Measurements from ENCODE around the gene MAST2.

The MAST2 gene

GRCh38 chr1:46011121-46011695 lies 207.8 kb downstream of the MAST2 start:
- H3K9me3 ChIP-seq (ENCODE audit: insufficient read depth, low read length): no peaks in the 10 kb centered on the region
- H3K27me3 ChIP-seq (ENCODE audit: insufficient read depth, insufficient read length): no peaks in the 10 kb centered on the region
- H3K4me3 ChIP-seq (ENCODE audit: insufficient read length, low read depth): no peak overlapping the region
- H3K36me3 ChIP-seq (ENCODE audit: insufficient read depth, insufficient read length, low read length): peaks cover 74% of the 10 kb centered on the region
- no peaks in the 10 kb centered on the region for H3K4me1 ChIP-seq (ENCODE audit: insufficient read depth, insufficient read length)
- no peak overlapping the region for H3K9ac ChIP-seq (ENCODE audit: insufficient read length, low read depth)
- no peak for DNase-seq (ENCODE audit: low read depth, low spot score)
- TF ChIP-seq YY1 (IDR thresholded peaks at IDR 0.05; ENCODE audit: insufficient read depth, insufficient read length) (no peak), ZNF274 (IDR thresholded peaks at IDR 0.05; ENCODE audit: low read depth, low read length) (no peak), SUZ12 (IDR thresholded peaks at IDR 0.05; ENCODE audit: extremely low read depth, insufficient read depth, insufficient read length) (no peak)

DNA sequence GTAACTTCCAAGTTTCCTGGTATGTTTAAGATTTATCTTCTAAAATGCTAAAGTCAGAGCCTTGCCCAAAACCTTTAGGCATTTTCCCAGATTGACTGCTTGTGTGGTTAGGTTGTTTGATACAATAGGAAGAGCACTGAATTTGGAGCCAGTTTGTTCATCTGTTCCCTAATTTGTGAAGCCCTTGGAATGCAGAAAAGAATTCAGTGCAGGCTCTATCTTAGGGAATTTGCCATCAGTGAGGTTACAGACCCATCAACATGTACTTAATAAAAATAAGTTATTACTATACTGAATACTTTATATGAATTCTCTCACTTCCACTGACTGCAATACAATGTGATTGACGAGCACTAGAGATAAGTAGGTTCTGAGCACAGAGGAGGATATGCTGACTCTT lies 208.8 kb downstream of the MAST2 start:
- DNase-seq (ENCODE audit: low read depth, low spot score): no peak
- Histone ChIP-seq H3K4me3 (ENCODE audit: insufficient read length, low read depth) (no peak overlapping the region), H3K36me3 (ENCODE audit: insufficient read depth, insufficient read length, low read length) (peaks cover 64% of the 10 kb centered on the region), H3K9me3 (ENCODE audit: insufficient read depth, low read length) (no peaks in the 10 kb centered on the region), H3K4me1 (ENCODE audit: insufficient read depth, insufficient read length) (no peaks in the 10 kb centered on the region), H3K27me3 (ENCODE audit: insufficient read depth, insufficient read length) (no peaks in the 10 kb centered on the region), H3K9ac (ENCODE audit: insufficient read length, low read depth) (no peak overlapping the region)
- TF ChIP-seq YY1 (IDR thresholded peaks at IDR 0.05; ENCODE audit: insufficient read depth, insufficient read length) (no peak), ZNF274 (IDR thresholded peaks at IDR 0.05; ENCODE audit: low read depth, low read length) (no peak), SUZ12 (IDR thresholded peaks at IDR 0.05; ENCODE audit: extremely low read depth, insufficient read depth, insufficient read length) (no peak)

DNA sequence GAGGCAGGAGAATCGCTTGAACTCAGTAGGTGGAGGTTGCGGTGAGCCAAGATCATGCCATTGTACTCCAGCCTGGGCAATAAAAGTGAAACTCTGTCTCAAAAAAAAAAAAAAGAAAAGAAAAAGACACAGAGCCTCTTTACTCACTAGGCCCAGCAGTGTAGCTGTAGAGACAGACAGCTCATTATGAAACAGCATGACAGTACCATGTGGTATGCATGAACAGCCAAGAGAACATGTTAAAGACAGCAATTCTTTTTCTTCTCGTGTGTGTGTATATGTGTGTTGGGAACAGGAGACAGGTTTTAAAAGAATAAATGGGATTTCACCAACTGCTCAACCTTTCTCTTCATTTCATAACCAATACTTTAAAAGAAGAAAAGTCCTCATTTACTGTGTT lies 210.2 kb downstream of the MAST2 start:
- TF ChIP-seq ZNF274 (IDR thresholded peaks at IDR 0.05; ENCODE audit: low read depth, low read length): no peak
- no peak for TF ChIP-seq SUZ12 (IDR thresholded peaks at IDR 0.05; ENCODE audit: extremely low read depth, insufficient read depth, insufficient read length)
- no peak for TF ChIP-seq YY1 (IDR thresholded peaks at IDR 0.05; ENCODE audit: insufficient read depth, insufficient read length)
- no peaks in the 10 kb centered on the region for H3K9me3 ChIP-seq (ENCODE audit: insufficient read depth, low read length)
- DNase-seq (ENCODE audit: low read depth, low spot score): no peak

GRCh38 chr1:46017876-46018503 lies 214.6 kb downstream of the MAST2 start:
- Histone ChIP-seq H3K36me3 (ENCODE audit: insufficient read depth, insufficient read length, low read length) (peaks cover 55% of the 10 kb centered on the region), H3K4me1 (ENCODE audit: insufficient read depth, insufficient read length) (no peaks in the 10 kb centered on the region), H3K4me3 (ENCODE audit: insufficient read length, low read depth) (no peak overlapping the region), H3K9ac (ENCODE audit: insufficient read length, low read depth) (no peak overlapping the region), H3K27me3 (ENCODE audit: insufficient read depth, insufficient read length) (no peaks in the 10 kb centered on the region), H3K9me3 (ENCODE audit: insufficient read depth, low read length) (no peaks in the 10 kb centered on the region)
- TF ChIP-seq ZNF274 (IDR thresholded peaks at IDR 0.05; ENCODE audit: low read depth, low read length) (no peak), YY1 (IDR thresholded peaks at IDR 0.05; ENCODE audit: insufficient read depth, insufficient read length) (no peak), SUZ12 (IDR thresholded peaks at IDR 0.05; ENCODE audit: extremely low read depth, insufficient read depth, insufficient read length) (no peak)
- no peak for DNase-seq (ENCODE audit: low read depth, low spot score)

More for the DNA sequence above, 210.2 kb downstream of the MAST2 start:
- no peak overlapping the region for H3K4me3 ChIP-seq (ENCODE audit: insufficient read length, low read depth)
- no peak overlapping the region for H3K9ac ChIP-seq (ENCODE audit: insufficient read length, low read depth)
- H3K4me1 ChIP-seq (ENCODE audit: insufficient read depth, insufficient read length): no peaks in the 10 kb centered on the region
- H3K36me3 ChIP-seq (ENCODE audit: insufficient read depth, insufficient read length, low read length): peaks cover 55% of the 10 kb centered on the region
- no peaks in the 10 kb centered on the region for H3K27me3 ChIP-seq (ENCODE audit: insufficient read depth, insufficient read length)

DNA sequence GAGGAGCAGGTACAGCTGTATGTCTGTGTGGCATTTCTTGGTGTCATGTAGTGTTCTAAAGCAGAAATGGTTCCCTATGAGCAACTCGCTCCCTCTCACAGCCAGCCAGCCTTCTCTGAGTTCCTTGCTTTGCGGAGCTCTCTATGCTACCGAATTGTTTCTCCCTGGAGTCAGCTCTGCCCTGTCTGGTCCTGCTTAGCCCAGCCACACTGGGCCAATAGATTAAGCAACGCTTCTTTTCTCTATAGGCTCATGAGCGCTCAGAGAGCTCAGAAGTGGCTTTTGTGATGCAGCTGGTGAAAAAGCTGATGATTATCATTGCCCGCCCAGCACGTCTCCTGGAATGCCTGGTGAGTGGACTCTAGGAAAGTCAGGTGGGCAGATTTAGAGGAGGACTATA lies 215.9 kb downstream of the MAST2 start:
- TF ChIP-seq ZNF274 (IDR thresholded peaks at IDR 0.05; ENCODE audit: low read depth, low read length): no peak
- H3K9me3 ChIP-seq (ENCODE audit: insufficient read depth, low read length): peaks cover 11% of the 10 kb centered on the region; the same call in 1 of the 2 replicates
- DNase-seq (ENCODE audit: low read depth, low spot score): no peak
- H3K9ac ChIP-seq (ENCODE audit: insufficient read length, low read depth): no peak overlapping the region
- peaks cover 61% of the 10 kb centered on the region for H3K36me3 ChIP-seq (ENCODE audit: insufficient read depth, insufficient read length, low read length)
- no peaks in the 10 kb centered on the region for H3K27me3 ChIP-seq (ENCODE audit: insufficient read depth, insufficient read length)
- H3K4me1 ChIP-seq (ENCODE audit: insufficient read depth, insufficient read length): no peaks in the 10 kb centered on the region
- no peak overlapping the region for H3K4me3 ChIP-seq (ENCODE audit: insufficient read length, low read depth)

DNA sequence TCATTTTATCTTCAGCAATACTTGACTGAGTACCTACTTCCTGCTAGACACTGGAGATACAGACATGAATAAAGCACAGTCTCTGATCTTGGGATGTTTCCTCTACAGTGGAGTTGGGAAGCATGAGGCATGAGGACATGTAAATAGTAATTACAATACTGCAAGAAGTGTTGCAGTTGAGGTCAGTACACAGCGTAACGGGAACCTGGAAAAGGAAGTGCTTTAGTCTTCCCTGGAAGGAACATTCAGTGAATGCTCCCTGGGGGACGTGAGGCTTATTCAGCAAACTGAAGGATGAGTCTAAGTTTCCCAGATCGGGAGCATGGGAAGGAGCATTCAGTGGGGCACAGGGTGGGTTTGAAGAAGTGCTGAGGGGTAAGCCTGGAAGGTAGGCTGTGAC lies 216.6 kb downstream of the MAST2 start:
- Histone ChIP-seq H3K9ac (ENCODE audit: insufficient read length, low read depth) (no peak overlapping the region), H3K36me3 (ENCODE audit: insufficient read depth, insufficient read length, low read length) (peaks cover 64% of the 10 kb centered on the region), H3K4me1 (ENCODE audit: insufficient read depth, insufficient read length) (no peaks in the 10 kb centered on the region), H3K27me3 (ENCODE audit: insufficient read depth, insufficient read length) (no peaks in the 10 kb centered on the region), H3K9me3 (ENCODE audit: insufficient read depth, low read length) (peaks cover 16% of the 10 kb centered on the region; the same call in 1 of the 2 replicates), H3K4me3 (ENCODE audit: insufficient read length, low read depth) (no peak overlapping the region)
- no peak for DNase-seq (ENCODE audit: low read depth, low spot score)
- no peak for TF ChIP-seq YY1 (IDR thresholded peaks at IDR 0.05; ENCODE audit: insufficient read depth, insufficient read length)
- TF ChIP-seq SUZ12 (IDR thresholded peaks at IDR 0.05; ENCODE audit: extremely low read depth, insufficient read depth, insufficient read length): no peak

GRCh38 chr1:46021046-46021996 lies 217.9 kb downstream of the MAST2 start:
- H3K4me3 ChIP-seq (ENCODE audit: insufficient read length, low read depth): no peak overlapping the region
- no peak overlapping the region for H3K9ac ChIP-seq (ENCODE audit: insufficient read length, low read depth)
- H3K36me3 ChIP-seq (ENCODE audit: insufficient read depth, insufficient read length, low read length): peaks cover 75% of the 10 kb centered on the region
- H3K4me1 ChIP-seq (ENCODE audit: insufficient read depth, insufficient read length): no peaks in the 10 kb centered on the region
- no peaks in the 10 kb centered on the region for H3K27me3 ChIP-seq (ENCODE audit: insufficient read depth, insufficient read length)
- DNase-seq (ENCODE audit: low read depth, low spot score): no peak
- no peak for TF ChIP-seq SUZ12 (IDR thresholded peaks at IDR 0.05; ENCODE audit: extremely low read depth, insufficient read depth, insufficient read length)
- TF ChIP-seq ZNF274 (IDR thresholded peaks at IDR 0.05; ENCODE audit: low read depth, low read length): no peak
- TF ChIP-seq YY1 (IDR thresholded peaks at IDR 0.05; ENCODE audit: insufficient read depth, insufficient read length): no peak
- H3K9me3 ChIP-seq (ENCODE audit: insufficient read depth, low read length): peaks cover 16% of the 10 kb centered on the region; the same call in 1 of the 2 replicates

Measured in NT2/D1 (cell line).